Upper lobe of left lung (tissue), 6 donors: Measurements from ENCODE around the gene SLC26A8. TPM values are rescaled to one million over a fixed set of nuclear protein-coding genes. Genes with fewer than 3 reads are reported as not detected.

ENCODE experiments used
- ATAC-seq, 2 donors: fragments of 200-7000 bp; cut with Tn5 transposase; one replicate each; pipeline ENCODE4 v1.9.1; 2022; ENCODE audit warnings: mild to moderate bottlenecking in 2 of 2, moderate library complexity in 2 of 2; ENCODE audit not compliant: low FRiP score in 2 of 2
- DNase-seq, 2 donors: peaks; one replicate each; pipeline ENCODE4 v3.0.0-alpha.2; 2019 to 2020
- H3K27ac ChIP-seq, 4 donors: fragments of 200-600 bp; sonication (generic); one replicate each; pipeline ENCODE4 v1.5.1; 2016 to 2019
- H3K27me3 ChIP-seq, 4 donors: fragments of 200-600 bp; sonication (generic); one replicate each; pipeline ENCODE4 v1.5.1; 2017 to 2019
- H3K36me3 ChIP-seq, 4 donors: fragments of 200-600 bp; sonication (generic); one replicate each; pipeline ENCODE4 v1.5.1; 2016 to 2019
- H3K4me1 ChIP-seq, 4 donors: fragments of 200-600 bp; sonication (generic); one replicate each; pipeline ENCODE4 v1.5.1; 2018 to 2019
- H3K4me3 ChIP-seq, 4 donors: fragments of 200-600 bp; sonication (generic); one replicate each; pipeline ENCODE4 v1.5.1; 2017 to 2019; ENCODE audit warnings: mild to moderate bottlenecking in 2 of 4, moderate library complexity in 1 of 4
- H3K9me3 ChIP-seq, 4 donors: fragments of 200-600 bp; sonication (generic); one replicate each; pipeline ENCODE4 v1.5.1; 2018 to 2019
- EP300 ChIP-seq, 4 donors: sonication (generic); formaldehyde crosslinking; IDR thresholded peaks; one replicate each; pipeline ENCODE4 v1.5.1; 2017; ENCODE audit warnings: antibody characterized with exemption in 4 of 4, control low read depth in 2 of 4
- POLR2A ChIP-seq, 4 donors: fragments of 450-650 bp; IDR thresholded peaks; one replicate each; pipeline ENCODE4 v1.5.1; 2016 to 2017; ENCODE audit warnings: antibody characterized with exemption in 4 of 4, mild to moderate bottlenecking in 2 of 4
- POLR2AphosphoS5 ChIP-seq, 2 donors: sonication (generic); formaldehyde crosslinking; IDR thresholded peaks; one replicate each; pipeline ENCODE4 v1.5.1; 2017; ENCODE audit warnings: antibody characterized with exemption in 2 of 2
- WGBS, 2 donors: methylation state at CpG; one replicate each; pipeline ENCODE4 v1.1.5; 2017 to 2018; 5-methylcytosine and 5-hydroxymethylcytosine counted together
- total RNA-seq, 6 donors: library from RNA; depleted of rRNA in 4 of 6; stranded (reverse); fragments of >200 nt in 4 of 6; gene quantifications; one replicate each; pipeline versions ENCODE4 v1.1.0 to v1.2.1, GENCODE V29; 2016 to 2021
- TF ChIP-seq, protein P1 (sequence below), 6 experiments: fragments of 450-650 bp in 4 of 6; fragments of 200-600 bp in 2 of 6; sonication (generic) in 2 of 6; IDR thresholded peaks; one replicate each; pipeline ENCODE4 v1.5.1; 2016 to 2019; ENCODE audit warnings: antibody characterized with exemption in 6 of 6
- donor health status: DM: no; HTN: no; CAD: no; lungs with moderate emphysema.
- donor health status: DM: no; HTN: yes; CAD: no; lungs with severe emphysema.

The SLC26A8 gene
- total RNA-seq, 6 donors from 2014 or later: under 0.01 to 1.5 (median 0.80) TPM

DNA sequence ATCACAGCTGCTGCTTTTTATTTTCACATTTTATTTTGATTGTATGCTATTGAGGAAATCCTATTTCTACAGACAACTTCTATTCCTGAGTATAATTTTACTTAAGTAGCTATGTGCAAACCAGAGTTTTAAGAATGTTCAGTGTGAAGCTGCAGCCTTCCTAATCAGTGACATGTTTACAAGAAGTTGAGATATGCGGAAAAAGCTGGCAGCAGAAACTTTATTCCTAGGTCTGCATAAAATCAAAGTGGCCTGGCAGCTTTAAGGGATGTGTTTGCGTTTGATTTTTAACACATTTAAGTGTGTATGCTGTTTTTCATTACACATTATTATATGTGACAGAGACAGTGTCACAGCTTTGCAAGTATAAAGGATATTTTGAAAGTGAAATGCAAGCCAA lies 29.4 kb upstream of the SLC26A8 start:
- Histone ChIP-seq H3K9me3 (no peaks in the 10 kb centered on the region), H3K27ac (no peak overlapping the region), H3K4me1 (peaks cover 31 to 45% (median 35%) of the 10 kb centered on the region in 4 donors), H3K4me3 (no peak overlapping the region), H3K27me3 (no peaks in the 10 kb centered on the region), H3K36me3 (peaks cover 0 to 16% (median 0%) of the 10 kb centered on the region in 4 donors)
- DNase-seq (no peak), ATAC-seq (no peak)
- 48 to 52% methylated on average over 2 of the region's 2 CpGs for WGBS, 2 donors
- TF ChIP-seq EP300 (IDR thresholded peaks at IDR 0.05) (no peak), POLR2A (IDR thresholded peaks at IDR 0.05) (no peak), POLR2AphosphoS5 (IDR thresholded peaks at IDR 0.05) (no peak)
- TF ChIP-seq, protein P1, sequence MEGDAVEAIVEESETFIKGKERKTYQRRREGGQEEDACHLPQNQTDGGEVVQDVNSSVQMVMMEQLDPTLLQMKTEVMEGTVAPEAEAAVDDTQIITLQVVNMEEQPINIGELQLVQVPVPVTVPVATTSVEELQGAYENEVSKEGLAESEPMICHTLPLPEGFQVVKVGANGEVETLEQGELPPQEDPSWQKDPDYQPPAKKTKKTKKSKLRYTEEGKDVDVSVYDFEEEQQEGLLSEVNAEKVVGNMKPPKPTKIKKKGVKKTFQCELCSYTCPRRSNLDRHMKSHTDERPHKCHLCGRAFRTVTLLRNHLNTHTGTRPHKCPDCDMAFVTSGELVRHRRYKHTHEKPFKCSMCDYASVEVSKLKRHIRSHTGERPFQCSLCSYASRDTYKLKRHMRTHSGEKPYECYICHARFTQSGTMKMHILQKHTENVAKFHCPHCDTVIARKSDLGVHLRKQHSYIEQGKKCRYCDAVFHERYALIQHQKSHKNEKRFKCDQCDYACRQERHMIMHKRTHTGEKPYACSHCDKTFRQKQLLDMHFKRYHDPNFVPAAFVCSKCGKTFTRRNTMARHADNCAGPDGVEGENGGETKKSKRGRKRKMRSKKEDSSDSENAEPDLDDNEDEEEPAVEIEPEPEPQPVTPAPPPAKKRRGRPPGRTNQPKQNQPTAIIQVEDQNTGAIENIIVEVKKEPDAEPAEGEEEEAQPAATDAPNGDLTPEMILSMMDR (IDR thresholded peaks at IDR 0.05): no peak

DNA sequence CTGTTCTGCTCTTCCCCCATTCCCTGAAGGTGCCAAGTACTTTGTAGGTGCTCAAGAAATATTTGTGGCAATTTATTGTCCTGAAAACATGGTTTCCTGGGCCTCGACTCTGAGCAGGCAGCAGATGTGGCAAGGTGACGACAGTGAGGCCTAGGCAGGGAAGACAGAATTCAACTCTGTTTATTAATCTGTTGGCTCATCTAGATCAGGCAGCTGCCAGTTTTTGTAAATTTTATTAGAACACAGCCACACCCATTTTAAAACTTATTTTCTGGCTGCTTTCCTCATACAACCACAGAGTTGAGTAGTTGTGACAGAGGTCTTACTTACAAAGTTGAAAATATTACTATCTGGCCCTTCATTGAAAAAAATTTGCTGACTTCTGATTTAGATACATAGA lies 27.7 kb upstream of the SLC26A8 start:
- DNase-seq: no peak

DNA sequence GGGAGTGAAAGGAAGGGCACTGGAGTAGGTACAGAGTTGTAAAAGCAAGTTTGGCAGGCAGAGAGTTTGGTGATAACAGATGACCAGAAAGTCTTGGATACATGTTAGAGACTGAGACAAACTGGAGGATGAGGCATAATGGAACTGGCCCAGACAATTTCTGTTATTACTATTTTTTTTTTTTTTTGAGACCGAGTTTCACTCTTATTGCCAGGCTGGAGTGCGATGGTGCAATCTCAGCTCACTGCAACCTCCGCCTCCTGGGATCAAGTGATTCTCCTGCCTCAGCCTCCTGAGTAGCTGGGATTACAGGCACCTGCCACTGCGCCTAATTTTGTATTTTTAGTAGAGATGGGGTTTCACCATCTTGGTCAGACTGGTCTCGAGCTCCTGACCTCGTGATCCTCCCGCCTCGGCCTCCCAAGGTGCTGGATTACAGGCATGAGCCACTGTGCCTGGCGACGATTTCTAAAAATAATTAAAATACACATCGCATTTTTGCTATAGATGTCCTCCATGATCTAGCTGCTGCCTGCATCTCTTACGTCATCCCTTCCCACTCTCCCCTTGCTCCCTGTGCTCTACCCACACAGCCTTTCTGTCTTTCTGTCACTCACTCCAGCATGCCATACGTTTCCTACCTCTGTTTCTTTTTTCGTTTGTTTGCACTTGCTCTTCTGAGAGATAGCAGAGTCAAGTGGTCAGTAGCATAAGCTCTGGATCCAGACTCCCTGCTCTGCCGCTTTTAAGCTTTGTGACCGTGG lies 26.7 kb upstream of the SLC26A8 start:
- no peaks in the 10 kb centered on the region for H3K9me3 ChIP-seq
- H3K4me1 ChIP-seq: peaks cover 42 to 58% (median 48%) of the 10 kb centered on the region in 4 donors
- ATAC-seq: peak in 1 of 2 donors; percentile 67
- H3K4me3 ChIP-seq: no peak overlapping the region
- no peak for DNase-seq
- no peaks in the 10 kb centered on the region for H3K27me3 ChIP-seq
- H3K27ac ChIP-seq: peak overlapping the region in 1 of 4 donors; percentile 10
- 77 to 84% methylated on average over 16 of the region's 16 CpGs for WGBS, 2 donors
- TF ChIP-seq EP300 (IDR thresholded peaks at IDR 0.05) (no peak), POLR2A (IDR thresholded peaks at IDR 0.05) (no peak), POLR2AphosphoS5 (IDR thresholded peaks at IDR 0.05) (no peak)
- TF ChIP-seq, protein P1 (IDR thresholded peaks at IDR 0.05): no peak
- peaks cover 0 to 16% (median 0%) of the 10 kb centered on the region in 4 donors for H3K36me3 ChIP-seq

More for the DNA sequence above, 27.7 kb upstream of the SLC26A8 start:
- WGBS, 2 donors: 50 to 51% methylated on average over 2 of the region's 2 CpGs
- TF ChIP-seq, protein P1 (IDR thresholded peaks at IDR 0.05): no peak
- TF ChIP-seq POLR2A (IDR thresholded peaks at IDR 0.05): no peak
- peaks cover 0 to 16% (median 0%) of the 10 kb centered on the region in 4 donors for H3K36me3 ChIP-seq
- H3K4me1 ChIP-seq: peaks cover 36 to 55% (median 46%) of the 10 kb centered on the region in 4 donors
- no peak overlapping the region for H3K4me3 ChIP-seq
- ATAC-seq: peak in 1 of 2 donors; percentile 84
- H3K9me3 ChIP-seq: no peaks in the 10 kb centered on the region
- H3K27ac ChIP-seq: peak overlapping the region in 2 of 4 donors; percentile 10 to 14
- H3K27me3 ChIP-seq: no peaks in the 10 kb centered on the region

DNA sequence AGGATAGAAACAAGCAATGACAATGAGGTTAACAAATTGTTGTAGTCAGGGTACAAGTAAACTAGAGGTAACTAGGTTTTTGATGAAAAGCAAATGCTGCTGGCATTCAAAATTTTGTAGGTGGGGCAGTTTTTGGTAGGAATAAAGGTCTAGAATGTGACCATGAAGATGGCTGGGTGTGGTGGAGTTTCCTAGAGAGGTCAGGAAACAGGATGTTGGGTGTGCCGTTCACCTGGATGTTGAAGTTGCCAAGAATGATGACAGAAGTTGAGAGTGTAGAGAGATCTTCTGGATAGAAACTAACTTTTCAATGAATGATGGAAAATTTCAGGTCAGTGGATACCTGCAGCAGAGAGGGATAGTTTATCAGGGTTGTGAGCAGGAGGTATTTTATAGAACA lies 25.9 kb upstream of the SLC26A8 start:
- no peaks in the 10 kb centered on the region for H3K27me3 ChIP-seq
- H3K9me3 ChIP-seq: no peaks in the 10 kb centered on the region
- peaks cover 42 to 51% (median 46%) of the 10 kb centered on the region in 4 donors for H3K4me1 ChIP-seq
- DNase-seq (no peak), ATAC-seq (no peak)
- H3K27ac ChIP-seq: peak overlapping the region in 1 of 4 donors; percentile 20
- peaks cover 0 to 16% (median 0%) of the 10 kb centered on the region in 4 donors for H3K36me3 ChIP-seq
- TF ChIP-seq POLR2AphosphoS5 (IDR thresholded peaks at IDR 0.05) (no peak), POLR2A (IDR thresholded peaks at IDR 0.05) (no peak), EP300 (IDR thresholded peaks at IDR 0.05) (no peak)
- H3K4me3 ChIP-seq: no peak overlapping the region
- WGBS, 2 donors: 35 to 38% methylated on average over 1 of the region's 1 CpG

DNA sequence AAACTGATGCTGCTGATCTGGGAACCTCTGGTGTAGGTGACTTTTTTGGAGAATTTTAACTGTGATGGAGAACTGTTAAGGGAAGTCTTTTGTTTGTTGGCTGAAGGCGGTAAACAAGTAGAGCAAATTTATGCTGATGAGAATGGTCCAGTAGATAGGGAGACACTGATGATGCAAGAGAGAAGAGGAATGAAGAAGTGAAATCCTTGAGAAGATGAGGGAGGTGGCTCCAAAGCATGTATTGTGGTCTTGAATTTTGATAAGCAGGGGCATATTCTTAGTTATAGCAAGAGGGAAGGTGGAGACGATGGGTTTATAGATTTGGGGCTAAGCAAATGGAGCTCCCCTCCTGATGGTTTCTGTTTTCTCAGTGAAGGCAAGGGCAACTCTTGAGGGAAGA lies 25.1 kb upstream of the SLC26A8 start:
- Histone ChIP-seq H3K9me3 (no peaks in the 10 kb centered on the region), H3K36me3 (peaks cover 0 to 11% (median 0%) of the 10 kb centered on the region in 4 donors), H3K27ac (peak overlapping the region in 1 of 4 donors; percentile 20), H3K4me1 (peaks cover 38 to 51% (median 45%) of the 10 kb centered on the region in 4 donors), H3K27me3 (no peaks in the 10 kb centered on the region), H3K4me3 (no peak overlapping the region)
- DNase-seq (no peak), ATAC-seq (no peak)
- WGBS, 2 donors: 91 to 92% methylated on average over 2 of the region's 2 CpGs
- TF ChIP-seq EP300 (IDR thresholded peaks at IDR 0.05) (no peak), POLR2AphosphoS5 (IDR thresholded peaks at IDR 0.05) (no peak), POLR2A (IDR thresholded peaks at IDR 0.05) (no peak)
- TF ChIP-seq, protein P1 (IDR thresholded peaks at IDR 0.05): no peak
